ENCODE data around the gene AOAH. TPM values are rescaled to one million over a fixed set of nuclear protein-coding genes. Genes with fewer than 3 reads are reported as not detected.

AOAH gene
- total and polyA plus RNA-seq, 11 donors = 0.65 to 42.0 (median 1.8) TPM

GRCh38 chr7:36659638-36660341 lies 64.5 kb downstream of the AOAH start:
- no peaks in the 10 kb centered on the region for H3K9me3 ChIP-seq
- peak overlapping the region in 1 of 12 donors; percentile 23 for H3K27ac ChIP-seq
- H3K4me3 ChIP-seq = no peak overlapping the region
- peaks cover 0 to 7% (median 0%) of the 10 kb centered on the region in 9 donors for H3K36me3 ChIP-seq
- WGBS, 4 donors = 71 to 87% (median 77%) methylated on average over 13 of the region's 13 CpGs
- intact Hi-C loops (cut with DNase I) = loop anchor here in 1 of 10 donors (10.0 kb wide), 1 partner anchor 175 kb away; no protein-coding TSS in a partner anchor
- no peaks in the 10 kb centered on the region for H3K27me3 ChIP-seq
- TF ChIP-seq CTCF (IDR thresholded peaks at IDR 0.05) (no peak), POLR2A (IDR thresholded peaks at IDR 0.05) (no peak)
- DNase-seq = no peak
- H3K4me1 ChIP-seq = peaks cover 0 to 13% (median 0%) of the 10 kb centered on the region in 12 donors
- no peak for ATAC-seq

DNA sequence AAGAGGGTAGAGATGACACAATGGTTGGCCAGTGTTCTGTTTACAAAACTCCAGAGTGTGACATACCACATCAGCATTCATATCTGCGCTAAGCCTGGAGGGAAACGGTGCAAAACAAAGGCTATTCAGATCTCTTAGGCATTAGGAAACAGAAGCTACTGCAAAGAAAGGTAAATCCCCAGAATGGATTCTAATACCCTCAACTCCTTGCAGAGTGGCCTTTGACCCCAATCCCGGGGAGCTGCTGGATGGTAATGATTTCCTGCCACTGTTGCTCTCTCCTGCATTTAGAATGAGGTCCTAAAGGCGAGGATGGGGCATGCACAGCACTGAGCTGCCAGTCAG lies 65.2 kb downstream of the AOAH start:
- TF ChIP-seq CTCF (IDR thresholded peaks at IDR 0.05) (no peak), POLR2A (IDR thresholded peaks at IDR 0.05) (no peak)
- peak; percentile 18 to 68 (median 47) for ATAC-seq
- DNase-seq = no peak
- Histone ChIP-seq H3K36me3 (peaks cover 0 to 7% (median 0%) of the 10 kb centered on the region in 9 donors), H3K27ac (peak overlapping the region in 1 of 12 donors; percentile 23), H3K27me3 (no peaks in the 10 kb centered on the region), H3K4me3 (no peak overlapping the region), H3K9me3 (no peaks in the 10 kb centered on the region), H3K4me1 (peaks cover 0 to 13% (median 0%) of the 10 kb centered on the region in 12 donors)
- intact Hi-C loops (cut with DNase I) = no loop called here
- WGBS, 4 donors = 46 to 61% (median 55%) methylated on average over 4 of the region's 4 CpGs

DNA sequence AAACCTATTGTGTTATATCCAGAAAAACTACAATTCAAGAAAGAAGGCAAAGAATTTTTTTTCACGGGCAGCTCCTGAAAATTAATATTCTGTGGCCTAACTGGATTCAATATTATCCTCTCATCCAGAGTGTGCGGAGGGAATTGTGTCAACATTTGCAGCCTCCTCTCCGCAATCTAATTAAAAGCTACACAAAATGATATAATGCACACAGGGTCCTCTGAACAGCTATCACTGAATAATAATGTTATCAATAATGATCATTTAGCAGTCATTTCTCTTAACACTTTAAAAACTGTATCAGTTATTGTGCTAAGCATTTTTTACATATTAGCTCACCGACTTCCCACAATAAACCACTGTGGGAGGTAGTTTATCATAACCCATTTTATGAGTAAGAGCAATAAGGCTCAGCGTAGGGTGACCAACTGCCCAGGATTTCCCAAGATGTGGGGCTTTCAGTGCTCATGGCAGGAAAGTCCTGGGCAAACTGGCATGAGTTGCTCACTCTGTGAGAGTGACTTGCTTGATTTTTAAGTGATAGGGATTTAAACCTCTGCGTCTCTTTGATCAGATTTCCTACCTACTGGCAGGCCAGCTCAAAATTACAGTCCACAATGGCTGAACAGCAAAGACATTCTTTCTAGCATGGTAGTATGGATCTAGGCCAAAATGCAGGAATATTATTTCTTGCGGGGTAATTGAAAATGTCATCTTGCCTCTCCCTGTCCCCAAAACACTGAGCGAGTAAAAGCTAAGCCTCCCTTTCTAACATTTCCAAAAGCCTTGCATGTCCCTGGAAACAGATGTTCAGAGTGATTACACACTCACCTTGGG lies 65.7 kb downstream of the AOAH start:
- DNase-seq (no peak), ATAC-seq (no peak)
- intact Hi-C loops (cut with DNase I) = no loop called here
- Histone ChIP-seq H3K4me1 (peaks cover 0 to 13% (median 0%) of the 10 kb centered on the region in 12 donors), H3K36me3 (peaks cover 0 to 7% (median 0%) of the 10 kb centered on the region in 9 donors), H3K27ac (peak overlapping the region in 2 of 12 donors; percentile 3 to 24), H3K27me3 (no peaks in the 10 kb centered on the region), H3K9me3 (no peaks in the 10 kb centered on the region), H3K4me3 (no peak overlapping the region)
- 74 to 86% (median 79%) methylated on average over 8 of the region's 8 CpGs for WGBS, 4 donors
- TF ChIP-seq CTCF (IDR thresholded peaks at IDR 0.05) (no peak), POLR2A (IDR thresholded peaks at IDR 0.05) (no peak)

GRCh38 chr7:36657036-36657660 lies 67.1 kb downstream of the AOAH start:
- ATAC-seq (no peak), DNase-seq (no peak)
- WGBS, 4 donors = 80 to 88% (median 85%) methylated on average over 8 of the region's 8 CpGs
- Histone ChIP-seq H3K4me1 (peaks cover 0 to 13% (median 0%) of the 10 kb centered on the region in 12 donors), H3K9me3 (no peaks in the 10 kb centered on the region), H3K27ac (peak overlapping the region in 1 of 12 donors; percentile 18), H3K4me3 (no peak overlapping the region), H3K27me3 (no peaks in the 10 kb centered on the region), H3K36me3 (peaks cover 0 to 7% (median 0%) of the 10 kb centered on the region in 9 donors)
- no peak for TF ChIP-seq POLR2A (IDR thresholded peaks at IDR 0.05)
- TF ChIP-seq CTCF (IDR thresholded peaks at IDR 0.05) = no peak
- intact Hi-C loops (cut with DNase I) = no loop called here

Measured in heart left ventricle (tissue), 16 donors.